Measurements from ENCODE around the gene CAMTA1. TPM values are rescaled to one million over a fixed set of nuclear protein-coding genes. Genes with fewer than 3 reads are reported as not detected.

The CAMTA1 gene
- polyA plus RNA-seq, 1 of the 3 experiments (the other 2 are of a cell fraction): 63.1 TPM

DNA sequence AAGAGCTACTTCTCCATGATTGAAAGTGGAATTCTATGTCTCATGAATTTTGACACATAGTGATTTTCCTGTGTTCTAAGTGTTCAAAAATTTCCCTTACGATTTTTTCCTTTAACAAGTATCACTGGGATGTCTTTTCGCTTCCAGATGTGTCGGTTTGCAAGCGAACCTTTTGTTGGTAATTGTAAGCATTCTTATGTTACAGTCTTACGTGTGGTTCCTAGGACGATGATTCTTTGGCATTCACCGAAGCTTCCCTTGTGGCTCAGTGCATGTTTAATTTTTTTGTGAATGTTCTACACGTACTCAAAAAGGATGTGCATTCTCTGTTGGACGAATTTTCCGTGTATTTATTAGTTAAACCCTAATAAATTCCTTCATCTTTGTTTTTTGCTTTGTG is 211.6 kb downstream of the CAMTA1 start:
- ChIA-PET CTCF (interaction anchor here (1.3 kb wide), 1 partner anchor 45 kb away, joined by 4 read pairs; no protein-coding TSS in a partner anchor), POLR2A (no interaction called here)
- H3K9ac ChIP-seq: no peak overlapping the region
- no peaks in the 10 kb centered on the region for H3K9me2 ChIP-seq
- no peak overlapping the region for H3K27ac ChIP-seq (ENCODE audit: low read depth in 2 of 2, low read length in 1 of 2)
- no peaks in the 10 kb centered on the region for H3K79me2 ChIP-seq (ENCODE audit: insufficient read depth)
- 56% methylated on average over 10 of the region's 10 CpGs for WGBS (ENCODE audit: low lambda C conversion rate)
- no peak overlapping the region for H2AFZ ChIP-seq (ENCODE audit: low read depth)
- no peaks in the 10 kb centered on the region for H3K27me3 ChIP-seq (ENCODE audit: insufficient read depth)
- H3K4me3 ChIP-seq (ENCODE audit: low read depth in 2 of 2, low read length in 1 of 2): no peak overlapping the region
- no peaks in the 10 kb centered on the region for H3K4me1 ChIP-seq (ENCODE audit: control insufficient read depth in 1 of 2, insufficient read depth in 2 of 2, low read depth in 1 of 2, low read length in 1 of 2)
- TF ChIP-seq FOSL2 (IDR thresholded peaks at IDR 0.05; ENCODE audit: borderline replicate concordance, low read depth) (no peak), NRF1 (IDR thresholded peaks at IDR 0.05; ENCODE audit: low read depth, low read length) (no peak), EZH2phosphoT487 (IDR thresholded peaks at IDR 0.05; ENCODE audit: borderline replicate concordance, low read depth) (no peak), EP300 (IDR thresholded peaks at IDR 0.05; ENCODE audit: borderline replicate concordance in 1 of 2, low read depth in 1 of 2, low read length in 1 of 2) (no peak), POLR2AphosphoS5 (IDR thresholded peaks at IDR 0.05; ENCODE audit: low read depth, low read length) (no peak)
- no peak overlapping the region for H3K4me2 ChIP-seq
- H3F3A ChIP-seq (replicated peaks; ENCODE audit: insufficient read depth): no peaks in the 10 kb centered on the region
- no peaks in the 10 kb centered on the region for H3K36me3 ChIP-seq (replicated peaks in 1 of 2; ENCODE audit: control insufficient read depth in 1 of 2, insufficient read depth in 2 of 2, low read length in 1 of 2)
- H3K9me3 ChIP-seq: no peaks in the 10 kb centered on the region
- no peaks in the 10 kb centered on the region for H4K20me1 ChIP-seq (ENCODE audit: insufficient read depth)
- DNase-seq: no peak

GRCh38 chr1:6998267-6998666 is 213.0 kb downstream of the CAMTA1 start:
- CTCF ChIA-PET: interaction anchor here (0.6 kb wide), 1 partner anchor 279 kb away, joined by 3 read pairs; no protein-coding TSS in a partner anchor

DNA sequence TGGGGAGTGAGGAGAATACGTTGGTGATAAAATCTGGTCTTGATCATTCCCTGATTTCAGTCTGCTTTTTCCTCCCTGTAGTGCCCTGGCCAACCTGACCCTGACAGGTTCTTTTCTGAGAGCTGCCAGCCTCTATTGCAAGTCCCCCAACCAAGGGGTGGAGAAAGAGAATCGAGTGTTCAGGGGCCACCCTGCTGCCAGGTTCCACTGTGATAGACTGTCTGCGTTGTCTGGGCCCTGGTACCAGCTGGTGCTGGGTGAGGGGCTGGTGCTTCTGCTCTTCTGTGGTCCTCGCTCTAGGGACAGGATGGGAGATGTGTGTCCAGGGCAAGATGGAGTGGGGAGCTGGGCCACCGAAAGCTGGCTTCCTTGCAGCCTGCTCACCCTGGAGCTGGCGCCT is 214.6 kb downstream of the CAMTA1 start:
- CTCF ChIA-PET: interaction anchor here (1.2 kb wide), 1 partner anchor 17 kb away, joined by 3 read pairs; no protein-coding TSS in a partner anchor
- Histone ChIP-seq H3F3A (replicated peaks; ENCODE audit: insufficient read depth) (no peaks in the 10 kb centered on the region), H3K9me3 (no peaks in the 10 kb centered on the region), H3K36me3 (replicated peaks in 1 of 2; ENCODE audit: control insufficient read depth in 1 of 2, insufficient read depth in 2 of 2, low read length in 1 of 2) (no peaks in the 10 kb centered on the region), H3K4me3 (ENCODE audit: low read depth in 2 of 2, low read length in 1 of 2) (no peak overlapping the region), H4K20me1 (ENCODE audit: insufficient read depth) (no peaks in the 10 kb centered on the region), H3K27me3 (ENCODE audit: insufficient read depth) (no peaks in the 10 kb centered on the region), H2AFZ (ENCODE audit: low read depth) (no peak overlapping the region), H3K79me2 (ENCODE audit: insufficient read depth) (no peaks in the 10 kb centered on the region), H3K27ac (ENCODE audit: low read depth in 2 of 2, low read length in 1 of 2) (no peak overlapping the region), H3K9ac (no peak overlapping the region), H3K9me2 (no peaks in the 10 kb centered on the region), H3K4me1 (ENCODE audit: control insufficient read depth in 1 of 2, insufficient read depth in 2 of 2, low read depth in 1 of 2, low read length in 1 of 2) (no peaks in the 10 kb centered on the region), H3K4me2 (no peak overlapping the region)
- no peak for TF ChIP-seq EZH2phosphoT487 (IDR thresholded peaks at IDR 0.05; ENCODE audit: borderline replicate concordance, low read depth)
- TF ChIP-seq, protein P1, sequence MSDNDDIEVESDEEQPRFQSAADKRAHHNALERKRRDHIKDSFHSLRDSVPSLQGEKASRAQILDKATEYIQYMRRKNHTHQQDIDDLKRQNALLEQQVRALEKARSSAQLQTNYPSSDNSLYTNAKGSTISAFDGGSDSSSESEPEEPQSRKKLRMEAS (IDR thresholded peaks at IDR 0.05; ENCODE audit: low read depth): no peak
- TF ChIP-seq USF1 (IDR thresholded peaks at IDR 0.05; ENCODE audit: borderline replicate concordance, low read depth): no peak
- TF ChIP-seq RCOR1 (IDR thresholded peaks at IDR 0.05; ENCODE audit: low read length): no peak
- no peak for TF ChIP-seq MEF2A (IDR thresholded peaks at IDR 0.05; ENCODE audit: borderline replicate concordance, low read depth)
- TF ChIP-seq, protein P2, sequence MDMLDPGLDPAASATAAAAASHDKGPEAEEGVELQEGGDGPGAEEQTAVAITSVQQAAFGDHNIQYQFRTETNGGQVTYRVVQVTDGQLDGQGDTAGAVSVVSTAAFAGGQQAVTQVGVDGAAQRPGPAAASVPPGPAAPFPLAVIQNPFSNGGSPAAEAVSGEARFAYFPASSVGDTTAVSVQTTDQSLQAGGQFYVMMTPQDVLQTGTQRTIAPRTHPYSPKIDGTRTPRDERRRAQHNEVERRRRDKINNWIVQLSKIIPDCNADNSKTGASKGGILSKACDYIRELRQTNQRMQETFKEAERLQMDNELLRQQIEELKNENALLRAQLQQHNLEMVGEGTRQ (IDR thresholded peaks at IDR 0.05; ENCODE audit: borderline replicate concordance, low read depth, low read length): no peak
- no peak for TF ChIP-seq FOXJ3 (CRISPR knock-in tag; IDR thresholded peaks at IDR 0.05)
- TF ChIP-seq, protein P3, sequence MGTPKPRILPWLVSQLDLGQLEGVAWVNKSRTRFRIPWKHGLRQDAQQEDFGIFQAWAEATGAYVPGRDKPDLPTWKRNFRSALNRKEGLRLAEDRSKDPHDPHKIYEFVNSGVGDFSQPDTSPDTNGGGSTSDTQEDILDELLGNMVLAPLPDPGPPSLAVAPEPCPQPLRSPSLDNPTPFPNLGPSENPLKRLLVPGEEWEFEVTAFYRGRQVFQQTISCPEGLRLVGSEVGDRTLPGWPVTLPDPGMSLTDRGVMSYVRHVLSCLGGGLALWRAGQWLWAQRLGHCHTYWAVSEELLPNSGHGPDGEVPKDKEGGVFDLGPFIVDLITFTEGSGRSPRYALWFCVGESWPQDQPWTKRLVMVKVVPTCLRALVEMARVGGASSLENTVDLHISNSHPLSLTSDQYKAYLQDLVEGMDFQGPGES (IDR thresholded peaks at IDR 0.05; ENCODE audit: low read depth, low read length): no peak
- TF ChIP-seq, protein P4, sequence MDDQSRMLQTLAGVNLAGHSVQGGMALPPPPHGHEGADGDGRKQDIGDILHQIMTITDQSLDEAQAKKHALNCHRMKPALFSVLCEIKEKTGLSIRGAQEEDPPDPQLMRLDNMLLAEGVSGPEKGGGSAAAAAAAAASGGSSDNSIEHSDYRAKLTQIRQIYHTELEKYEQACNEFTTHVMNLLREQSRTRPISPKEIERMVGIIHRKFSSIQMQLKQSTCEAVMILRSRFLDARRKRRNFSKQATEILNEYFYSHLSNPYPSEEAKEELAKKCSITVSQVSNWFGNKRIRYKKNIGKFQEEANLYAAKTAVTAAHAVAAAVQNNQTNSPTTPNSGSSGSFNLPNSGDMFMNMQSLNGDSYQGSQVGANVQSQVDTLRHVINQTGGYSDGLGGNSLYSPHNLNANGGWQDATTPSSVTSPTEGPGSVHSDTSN (IDR thresholded peaks at IDR 0.05): no peak
- DNase-seq: no peak
- POLR2A ChIA-PET: no interaction called here
- WGBS (ENCODE audit: low lambda C conversion rate): 43% methylated on average over 4 of the region's 6 CpGs

More at GRCh38 chr1:6998267-6998666, 213.0 kb downstream of the CAMTA1 start:
- POLR2A ChIA-PET: interaction anchor here (0.6 kb wide), 1 partner anchor 11 kb away, joined by 3 read pairs; no protein-coding TSS in a partner anchor
- Histone ChIP-seq H3K9me2 (no peaks in the 10 kb centered on the region), H4K20me1 (ENCODE audit: insufficient read depth) (no peaks in the 10 kb centered on the region), H3K27ac (ENCODE audit: low read depth in 2 of 2, low read length in 1 of 2) (no peak overlapping the region), H2AFZ (ENCODE audit: low read depth) (no peak overlapping the region), H3F3A (replicated peaks; ENCODE audit: insufficient read depth) (no peaks in the 10 kb centered on the region), H3K79me2 (ENCODE audit: insufficient read depth) (no peaks in the 10 kb centered on the region), H3K9me3 (no peaks in the 10 kb centered on the region), H3K9ac (no peak overlapping the region), H3K4me2 (no peak overlapping the region), H3K4me1 (ENCODE audit: control insufficient read depth in 1 of 2, insufficient read depth in 2 of 2, low read depth in 1 of 2, low read length in 1 of 2) (no peaks in the 10 kb centered on the region), H3K4me3 (ENCODE audit: low read depth in 2 of 2, low read length in 1 of 2) (no peak overlapping the region), H3K36me3 (replicated peaks in 1 of 2; ENCODE audit: control insufficient read depth in 1 of 2, insufficient read depth in 2 of 2, low read length in 1 of 2) (no peaks in the 10 kb centered on the region), H3K27me3 (ENCODE audit: insufficient read depth) (no peaks in the 10 kb centered on the region)
- no peak for TF ChIP-seq TEAD4 (IDR thresholded peaks at IDR 0.05; ENCODE audit: borderline replicate concordance, insufficient read depth)
- 0 out of 2 replicates have a peak, but pooled peaks have one; percentile 6 for TF ChIP-seq RAD21 (IDR thresholded peaks at IDR 0.05; ENCODE audit: low read length)
- DNase-seq: peak; percentile 39
- 75% methylated on average over 10 of the region's 10 CpGs for WGBS (ENCODE audit: low lambda C conversion rate)
